ENCODE data around the gene ZSCAN16.

DNA sequence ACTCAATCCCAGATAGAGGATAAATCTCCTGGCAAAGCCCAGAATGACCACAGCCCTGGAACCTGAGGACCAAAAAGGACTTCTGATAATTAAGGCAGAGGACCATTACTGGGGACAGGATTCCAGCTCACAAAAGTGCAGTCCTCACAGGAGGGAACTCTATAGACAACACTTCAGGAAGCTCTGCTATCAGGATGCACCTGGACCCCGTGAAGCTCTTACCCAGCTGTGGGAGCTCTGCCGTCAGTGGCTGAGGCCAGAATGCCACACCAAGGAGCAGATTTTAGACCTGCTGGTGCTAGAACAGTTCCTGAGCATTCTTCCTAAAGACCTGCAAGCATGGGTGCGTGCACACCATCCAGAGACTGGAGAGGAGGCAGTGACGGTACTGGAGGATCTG, 992 bp downstream of the ZSCAN16 start:
- TF ChIP-seq POLR2A (IDR thresholded peaks at IDR 0.05) (no peak), POLR2AphosphoS5 (IDR thresholded peaks at IDR 0.05) (no peak), EP300 (IDR thresholded peaks at IDR 0.05) (no peak)
- TF ChIP-seq, protein P1, sequence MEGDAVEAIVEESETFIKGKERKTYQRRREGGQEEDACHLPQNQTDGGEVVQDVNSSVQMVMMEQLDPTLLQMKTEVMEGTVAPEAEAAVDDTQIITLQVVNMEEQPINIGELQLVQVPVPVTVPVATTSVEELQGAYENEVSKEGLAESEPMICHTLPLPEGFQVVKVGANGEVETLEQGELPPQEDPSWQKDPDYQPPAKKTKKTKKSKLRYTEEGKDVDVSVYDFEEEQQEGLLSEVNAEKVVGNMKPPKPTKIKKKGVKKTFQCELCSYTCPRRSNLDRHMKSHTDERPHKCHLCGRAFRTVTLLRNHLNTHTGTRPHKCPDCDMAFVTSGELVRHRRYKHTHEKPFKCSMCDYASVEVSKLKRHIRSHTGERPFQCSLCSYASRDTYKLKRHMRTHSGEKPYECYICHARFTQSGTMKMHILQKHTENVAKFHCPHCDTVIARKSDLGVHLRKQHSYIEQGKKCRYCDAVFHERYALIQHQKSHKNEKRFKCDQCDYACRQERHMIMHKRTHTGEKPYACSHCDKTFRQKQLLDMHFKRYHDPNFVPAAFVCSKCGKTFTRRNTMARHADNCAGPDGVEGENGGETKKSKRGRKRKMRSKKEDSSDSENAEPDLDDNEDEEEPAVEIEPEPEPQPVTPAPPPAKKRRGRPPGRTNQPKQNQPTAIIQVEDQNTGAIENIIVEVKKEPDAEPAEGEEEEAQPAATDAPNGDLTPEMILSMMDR (IDR thresholded peaks at IDR 0.05), result no peak
